GM19463 (cell line): Measurements from ENCODE around the gene HOXB1.
"Not testable (repeated sequence)": the region's sequence is repeated elsewhere in the genome, so short reads cannot be mapped to it uniquely, and the experiment has no call there.

Source experiments
- ATAC-seq: cut with Tn5 transposase; IDR thresholded peaks from one replicate; pipeline ENCODE4 v1.9.1; 2021; ENCODE audit warnings: mild to moderate bottlenecking, moderate library complexity; ENCODE audit not compliant: unreplicated experiment

HOXB1 gene

DNA sequence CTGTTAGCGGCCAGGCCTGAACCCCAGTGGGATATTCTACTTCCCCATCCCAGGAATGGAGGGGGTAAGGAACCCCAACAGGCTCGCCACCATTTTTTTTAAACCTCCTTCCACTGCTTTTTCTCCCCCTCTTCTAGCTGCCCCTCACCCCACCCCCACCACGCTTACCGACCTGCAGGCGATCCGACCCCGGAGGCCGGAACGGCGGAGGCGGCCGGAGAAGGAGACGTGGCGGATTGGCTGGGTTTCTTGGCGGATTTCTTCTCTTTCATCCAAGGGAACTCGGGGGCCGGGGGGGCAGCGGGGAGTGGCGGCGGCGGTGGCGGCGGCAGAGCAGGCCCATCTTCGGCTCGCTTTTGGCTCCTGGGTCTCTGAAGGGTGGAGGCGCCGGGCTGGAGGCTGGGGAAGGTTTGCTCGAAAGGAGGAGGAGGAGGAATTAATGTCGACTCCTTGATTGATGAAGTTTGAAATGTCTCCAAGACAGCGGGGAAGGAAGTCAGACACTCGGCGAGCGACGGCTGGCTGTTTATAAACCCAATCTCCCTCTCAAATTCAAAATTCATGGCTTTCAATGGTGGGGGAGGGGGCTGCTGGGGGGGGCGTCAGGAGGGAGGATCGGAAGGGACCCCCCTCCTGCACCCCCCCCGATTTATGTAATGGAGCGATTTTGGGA is 13.7 kb upstream of the HOXB1 start:
- no peak for ATAC-seq

DNA sequence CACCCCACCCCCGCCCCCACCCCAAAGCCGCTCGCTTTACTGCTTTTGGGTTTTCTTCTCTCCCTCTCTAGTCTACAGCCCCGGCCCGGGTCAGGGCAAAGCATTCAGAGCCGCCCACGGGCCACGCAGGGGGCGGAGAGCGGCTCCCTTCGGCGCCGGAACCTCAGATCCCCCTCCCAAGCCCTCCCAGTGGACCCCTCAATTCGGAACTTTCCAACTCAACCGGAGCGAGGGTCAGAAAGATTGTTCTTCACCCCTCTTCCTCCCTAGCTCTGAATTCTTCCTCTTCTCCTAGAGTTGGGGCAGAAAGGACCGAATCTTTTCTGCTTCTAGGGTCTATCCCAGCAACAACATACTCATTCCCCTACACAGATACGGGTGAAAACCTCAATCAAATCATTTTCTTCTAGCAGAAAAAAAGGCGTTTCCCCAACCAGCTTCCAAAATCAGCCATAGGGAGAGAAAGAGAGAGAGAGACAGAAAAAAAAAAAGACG is 13.1 kb upstream of the HOXB1 start:
- ATAC-seq = no peak

DNA sequence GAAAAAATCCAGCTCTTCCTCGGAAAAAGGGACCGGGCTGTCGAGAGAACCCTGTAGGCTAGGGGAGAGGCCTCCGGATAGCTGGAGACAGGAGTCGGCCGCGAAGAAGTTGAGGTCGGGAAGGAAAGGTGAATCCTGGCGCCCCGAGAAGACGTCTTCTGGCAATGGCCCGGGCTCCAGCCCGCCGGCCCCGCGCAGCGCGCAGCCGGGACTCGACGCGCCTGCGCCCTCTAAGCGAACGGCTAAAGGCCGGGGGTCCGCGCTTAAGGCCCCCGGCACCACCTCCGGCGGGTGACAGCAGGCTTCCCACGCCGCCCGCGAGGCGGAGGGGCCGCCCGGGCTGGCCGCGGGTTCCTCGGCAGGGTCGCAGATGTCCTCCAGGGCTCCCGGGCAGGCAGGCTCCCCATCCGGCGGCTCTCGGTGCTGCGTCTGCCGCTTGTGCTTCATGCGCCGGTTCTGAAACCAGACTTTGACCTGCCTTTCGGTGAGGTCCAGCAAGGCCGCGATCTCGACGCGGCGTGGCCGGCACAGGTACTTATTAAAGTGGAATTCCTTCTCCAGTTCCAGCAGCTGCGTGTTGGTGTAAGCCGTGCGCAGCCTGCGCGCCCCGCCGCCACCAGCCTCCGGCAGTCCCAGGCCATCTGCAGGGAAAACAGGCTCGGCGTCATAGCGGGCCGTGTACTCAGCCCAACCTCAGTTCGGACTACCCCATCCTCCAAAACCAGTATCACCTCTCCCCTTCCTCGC is 12.5 kb upstream of the HOXB1 start:
- ATAC-seq = peak; percentile 47

DNA sequence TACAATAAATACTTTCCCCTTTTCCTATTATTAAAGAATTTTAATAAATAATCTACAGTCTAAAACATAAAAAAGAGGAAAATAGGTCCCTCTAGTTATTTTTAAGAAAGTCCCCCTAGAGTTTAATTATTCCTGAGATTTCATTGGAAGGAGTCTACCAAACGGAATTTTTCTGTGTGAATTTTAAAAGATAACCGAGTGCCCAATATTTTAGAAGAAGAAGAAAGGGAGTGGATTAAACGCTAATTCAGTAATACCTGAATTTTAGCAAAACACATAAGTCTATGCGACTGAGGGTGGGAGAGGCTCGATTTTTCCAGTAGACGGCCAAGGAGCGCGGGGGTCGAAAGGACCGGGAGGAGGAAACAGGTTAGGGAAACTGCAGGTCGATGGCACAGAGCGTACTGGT is 11.9 kb upstream of the HOXB1 start:
- ATAC-seq = no peak

DNA sequence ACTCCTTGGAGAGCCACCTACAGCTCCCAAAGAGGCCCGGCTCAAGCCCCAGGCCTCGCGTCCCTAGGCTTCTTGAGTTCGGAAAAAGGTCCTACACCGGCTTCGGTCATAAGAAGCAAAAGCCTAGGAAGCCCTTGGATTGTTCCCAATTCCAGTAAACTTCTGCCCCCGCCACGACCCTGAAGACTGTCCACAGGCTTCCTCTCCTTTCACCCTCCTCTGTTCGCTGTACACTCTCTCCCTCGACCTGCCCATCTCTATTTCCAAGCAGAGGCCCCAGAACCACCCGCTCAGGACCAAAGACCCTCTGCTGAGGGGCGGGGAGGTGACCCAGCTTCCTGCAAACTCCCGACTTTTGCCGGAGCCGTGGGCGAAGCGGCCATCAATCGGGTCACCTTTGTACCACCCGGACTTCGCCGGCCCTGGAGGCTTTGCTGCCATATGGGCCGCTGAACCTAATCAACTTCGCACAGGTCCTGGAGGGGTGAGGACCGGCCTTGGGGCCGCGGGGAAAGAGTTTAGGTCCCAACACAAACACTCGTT is 11.4 kb upstream of the HOXB1 start:
- no peak for ATAC-seq

DNA sequence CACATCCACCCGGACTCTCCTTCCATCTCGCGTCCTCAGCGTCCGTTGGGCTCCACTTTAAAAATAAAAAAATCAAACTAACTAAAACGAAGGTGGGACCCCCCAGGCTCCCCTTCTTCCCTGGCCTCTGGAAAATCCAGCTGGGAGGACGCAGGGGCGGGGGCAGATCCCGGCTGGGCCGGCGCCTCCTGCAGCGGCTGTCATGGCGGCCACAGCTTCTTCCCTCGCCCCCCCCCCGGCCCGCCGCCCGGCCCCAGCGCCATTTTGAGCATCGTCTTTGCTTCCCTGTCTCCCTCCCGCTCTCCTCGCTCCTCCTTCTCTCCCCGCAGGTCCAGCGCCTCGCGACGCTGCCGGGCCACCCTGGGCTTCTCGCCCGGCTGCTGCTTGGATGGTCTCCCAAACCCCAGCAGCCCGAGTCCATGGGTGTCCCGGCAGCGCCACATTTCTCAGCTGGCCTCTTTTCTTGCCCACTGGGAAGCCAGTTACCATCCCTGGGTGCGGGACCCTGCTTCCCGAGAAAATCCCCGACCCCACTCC is 10.8 kb upstream of the HOXB1 start:
- ATAC-seq = no peak

DNA sequence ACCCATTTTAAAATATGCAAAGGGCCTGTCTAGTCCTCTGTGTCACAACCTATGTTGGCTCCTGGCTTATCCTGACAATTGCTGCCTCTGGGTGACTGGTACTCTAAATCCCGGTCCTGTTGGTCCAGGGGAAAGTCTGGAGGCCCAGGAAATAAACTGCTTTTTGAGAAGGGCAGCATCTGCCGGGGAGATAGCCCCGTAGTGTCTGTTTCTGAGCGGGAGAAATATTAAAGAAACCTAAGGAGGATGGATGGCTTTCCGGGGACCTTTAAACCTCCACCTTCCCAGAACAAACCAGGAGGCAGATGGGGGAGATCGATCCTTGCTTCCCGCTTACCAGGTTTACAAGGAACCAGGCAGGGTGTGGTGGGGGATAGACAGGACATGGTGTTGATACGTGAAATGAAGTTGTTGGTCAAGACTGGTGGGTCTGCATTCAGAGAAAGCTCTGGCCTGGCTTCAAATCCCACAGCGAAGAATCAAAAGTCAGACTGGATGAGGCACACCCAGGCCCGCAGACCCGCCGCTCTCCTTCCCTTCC is 10.3 kb upstream of the HOXB1 start:
- no peak for ATAC-seq

DNA sequence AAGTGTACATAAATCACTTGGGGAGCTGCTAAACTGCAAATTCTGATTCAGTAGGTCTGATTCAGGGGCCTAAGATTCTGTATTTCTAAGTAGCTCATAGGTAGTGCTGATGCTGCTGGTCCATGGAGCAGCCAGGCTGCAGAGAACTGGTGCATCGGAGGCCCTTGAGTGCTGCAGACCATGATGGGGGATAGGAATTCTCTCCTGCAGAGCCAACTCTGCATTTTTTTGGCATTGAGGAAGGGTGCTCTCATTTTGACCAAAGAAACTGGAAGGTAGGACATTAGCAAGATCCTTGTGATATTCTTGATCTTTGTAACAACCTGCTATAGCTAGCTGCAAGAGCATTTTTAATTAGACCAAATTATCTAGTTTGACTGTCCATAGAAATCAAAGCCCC is 9.4 kb upstream of the HOXB1 start:
- no peak for ATAC-seq

DNA sequence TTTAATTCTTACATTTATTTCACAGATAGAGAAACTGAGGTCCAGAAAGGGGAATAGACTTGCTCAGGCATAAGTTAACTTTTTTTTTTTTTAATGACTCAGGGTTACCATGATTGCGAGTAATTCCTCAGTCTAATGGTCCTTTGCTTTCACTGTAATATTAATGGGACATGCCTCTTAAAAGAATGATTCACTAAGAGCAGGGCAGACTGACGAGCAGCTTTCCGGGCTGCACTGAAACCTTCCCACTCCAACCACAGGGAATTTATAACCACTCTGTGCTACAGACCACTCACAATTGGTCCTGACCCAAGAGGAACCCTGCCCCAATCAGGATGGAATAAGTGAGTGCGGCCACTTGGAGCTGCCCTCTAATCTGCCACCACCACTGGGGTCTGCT is 8.4 kb upstream of the HOXB1 start:
- no peak for ATAC-seq

DNA sequence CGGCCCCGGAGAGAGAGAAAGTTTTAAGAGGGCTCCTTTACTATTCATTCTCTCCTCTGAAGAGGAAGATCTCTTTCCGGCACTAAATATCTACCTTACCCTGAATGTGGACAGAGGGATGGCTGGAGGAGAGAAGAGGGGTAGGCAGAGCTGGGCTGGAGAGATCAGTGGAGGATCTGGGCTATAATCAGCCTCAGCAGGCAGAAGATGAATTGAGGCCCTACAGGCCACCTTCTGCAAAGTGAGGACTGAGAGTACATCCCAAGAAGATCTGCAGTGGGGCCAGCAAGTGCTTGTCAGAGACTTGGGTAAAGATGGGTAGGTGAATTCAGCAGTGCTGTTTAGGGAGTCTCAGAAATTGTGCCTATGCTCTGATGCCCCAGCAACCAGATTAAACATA is 6.5 kb upstream of the HOXB1 start:
- no peak for ATAC-seq

DNA sequence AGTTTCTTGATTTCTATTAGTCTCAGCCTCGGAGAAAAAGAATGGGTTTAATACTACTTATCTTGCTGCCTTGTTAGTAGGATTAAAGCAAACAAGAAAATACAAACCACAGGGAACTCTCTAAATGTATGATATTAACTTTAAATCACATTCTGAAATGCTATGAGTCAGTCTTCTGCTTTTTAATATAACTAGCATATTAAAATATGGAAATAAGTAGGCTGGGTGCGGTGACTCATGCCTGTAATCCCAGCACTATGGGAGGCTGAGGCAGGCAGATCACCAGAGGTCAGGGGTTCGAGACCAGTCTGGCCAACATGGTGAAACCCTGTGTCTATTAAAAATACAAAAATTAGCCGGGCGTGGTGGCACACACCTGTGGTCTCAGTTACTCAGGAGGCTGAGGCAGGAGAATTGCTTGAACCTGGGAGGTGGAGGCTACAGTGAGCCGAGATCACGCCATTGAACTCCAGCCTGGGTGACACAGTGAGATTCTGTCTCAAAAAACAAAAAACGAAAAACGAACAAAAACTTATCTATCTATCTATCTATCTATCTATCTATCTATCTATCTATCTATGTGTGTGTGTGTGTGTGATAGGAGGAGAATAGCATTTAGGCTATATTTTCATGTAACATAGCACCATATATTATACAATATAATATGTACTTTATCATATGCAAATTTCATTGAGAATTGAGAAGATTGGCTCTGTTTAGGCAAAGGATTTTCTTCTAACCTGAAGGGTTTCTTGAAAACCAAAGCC is 5.2 kb upstream of the HOXB1 start:
- ATAC-seq = not testable (repeated sequence)

DNA sequence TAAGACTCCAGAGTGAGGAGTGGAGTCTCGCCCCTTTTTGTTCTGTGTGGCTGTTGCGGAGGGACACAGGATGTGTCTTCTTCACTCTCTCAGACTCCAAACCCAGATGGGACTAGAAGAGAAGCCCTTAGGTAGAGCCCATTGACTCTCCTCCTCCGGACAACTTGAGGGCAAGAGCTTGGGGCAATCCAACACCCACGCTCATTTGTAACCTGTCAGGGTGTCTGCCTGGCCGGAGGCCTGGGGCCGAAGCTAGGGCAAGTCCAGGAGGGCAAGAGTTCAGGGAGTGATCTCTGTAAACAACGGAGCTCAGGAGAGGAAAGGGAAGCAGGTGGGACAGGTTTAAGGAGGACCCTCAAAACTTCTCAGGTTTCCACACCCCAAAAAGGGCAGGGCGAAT is 1.4 kb upstream of the HOXB1 start:
- no peak for ATAC-seq

DNA sequence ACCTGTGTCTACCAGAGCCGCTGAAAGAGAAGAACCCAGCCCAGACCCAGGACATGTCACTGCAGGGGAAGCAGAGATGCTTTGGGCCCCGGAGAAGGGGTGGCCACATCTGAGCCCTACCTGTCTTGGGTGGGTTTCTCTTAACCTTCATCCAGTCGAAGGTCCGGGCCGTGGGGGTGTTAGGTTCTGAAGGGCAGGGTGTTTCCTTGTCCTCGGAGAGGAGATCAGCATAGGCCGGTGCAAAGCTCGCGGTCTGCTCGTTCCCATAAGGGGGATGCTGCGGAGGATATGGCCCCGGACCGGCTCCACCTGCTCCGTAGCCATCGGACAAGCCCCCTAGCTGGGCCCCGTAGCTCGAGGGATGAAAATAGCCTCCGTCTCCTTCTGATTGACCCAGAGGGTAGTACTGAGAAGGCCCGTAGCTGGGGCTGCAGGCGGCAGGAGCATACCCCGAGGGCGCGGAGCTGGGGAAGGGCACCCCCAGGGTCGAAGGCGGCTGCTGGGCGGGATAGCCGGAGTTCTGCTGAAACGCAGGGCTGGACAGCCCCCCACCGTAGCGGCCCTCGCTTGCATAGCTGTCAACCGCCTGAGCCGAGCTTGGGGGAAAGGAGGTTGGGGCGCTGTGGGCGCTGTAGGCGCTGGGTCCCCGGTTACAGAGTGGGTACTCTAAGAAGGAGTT is 464 bp downstream of the HOXB1 start:
- ATAC-seq = no peak

DNA sequence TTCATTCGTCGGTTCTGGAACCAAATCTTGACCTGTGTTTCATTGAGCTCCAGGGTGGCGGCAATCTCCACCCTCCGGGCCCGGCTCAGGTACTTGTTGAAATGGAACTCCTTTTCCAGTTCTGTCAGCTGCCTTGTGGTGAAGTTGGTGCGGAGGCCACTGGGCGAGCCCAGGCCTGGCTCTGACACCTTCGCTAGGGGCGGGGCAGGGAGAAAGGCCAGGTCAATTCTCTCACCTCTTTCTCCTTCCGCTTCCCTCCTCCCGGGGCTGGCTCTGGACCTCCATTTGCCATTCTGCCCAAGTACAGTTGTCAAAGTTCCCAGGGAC is 1.2 kb downstream of the HOXB1 start:
- no peak for ATAC-seq

DNA sequence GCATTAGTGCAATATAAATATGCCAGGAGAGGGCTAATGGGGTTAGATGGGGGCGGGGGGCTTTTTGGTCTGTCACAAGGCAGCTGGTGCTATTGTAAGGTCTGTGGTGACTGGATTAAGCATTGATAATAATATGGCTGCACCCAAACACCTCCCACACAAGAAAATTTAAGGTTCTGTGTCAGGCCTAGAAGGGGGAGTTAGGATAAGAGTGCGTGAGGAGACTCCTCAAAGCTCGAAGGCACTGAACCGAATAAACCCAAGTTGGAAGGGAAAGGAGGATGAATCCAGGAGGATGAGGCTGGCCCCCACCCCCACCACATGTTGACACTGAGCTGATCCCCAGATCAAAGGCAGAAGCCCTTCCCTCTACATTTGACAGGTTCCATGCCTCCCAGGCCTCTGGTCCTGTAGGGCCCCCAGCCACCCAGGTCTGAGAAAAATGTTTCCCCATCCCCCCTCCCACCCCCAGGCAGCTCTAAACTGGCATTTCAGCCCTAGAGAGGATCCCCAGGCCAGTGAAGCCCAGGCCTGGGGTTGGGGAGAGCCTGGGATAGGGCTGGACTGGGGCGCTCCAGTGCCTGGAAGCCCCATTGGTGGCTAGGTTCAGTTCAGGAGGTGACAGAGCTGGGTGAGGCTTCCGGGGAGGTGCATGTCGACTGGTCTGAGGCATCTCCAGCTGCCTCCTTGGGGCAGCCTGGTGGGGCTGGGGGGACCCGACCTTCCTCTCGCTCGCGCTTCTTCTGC is 1.7 kb downstream of the HOXB1 start:
- no peak for ATAC-seq

DNA sequence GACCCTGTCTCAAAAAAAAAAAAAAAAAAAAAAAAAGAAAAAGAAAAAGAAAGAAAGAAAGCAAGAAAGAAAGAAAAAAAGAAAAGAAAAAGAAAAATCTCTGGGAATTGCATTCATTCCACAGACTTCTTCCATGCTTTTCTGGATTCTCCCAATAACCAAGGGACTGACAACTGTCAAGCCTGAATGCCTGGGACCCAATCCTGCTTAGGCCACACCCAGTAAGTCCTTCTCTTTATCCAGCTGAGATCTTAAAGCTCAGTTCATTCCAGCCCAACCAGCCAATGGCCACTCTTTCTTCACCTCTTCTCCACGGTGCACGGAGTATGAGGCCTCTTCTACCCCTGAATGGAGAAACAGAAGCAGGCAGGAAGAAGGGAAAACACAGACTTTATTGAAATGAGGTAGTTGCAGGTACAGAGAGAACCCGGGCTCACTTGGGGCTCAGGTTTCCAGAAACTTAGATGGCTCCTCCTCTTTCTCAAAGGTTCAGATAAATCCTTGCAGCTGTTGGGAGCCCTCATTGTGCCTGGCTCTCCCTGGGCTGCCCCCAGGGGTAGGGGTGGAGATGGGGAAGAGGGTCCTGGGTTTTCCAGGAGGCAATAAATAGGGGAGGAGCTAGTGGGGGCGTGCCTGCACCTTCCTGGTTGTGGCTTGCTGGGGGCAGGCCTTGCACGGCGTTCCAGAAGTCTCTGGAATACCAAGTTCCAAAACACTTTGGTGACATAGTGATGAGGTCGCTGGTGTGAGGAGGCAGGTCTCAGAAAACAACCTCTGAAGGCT is 2.5 kb downstream of the HOXB1 start:
- no peak for ATAC-seq

DNA sequence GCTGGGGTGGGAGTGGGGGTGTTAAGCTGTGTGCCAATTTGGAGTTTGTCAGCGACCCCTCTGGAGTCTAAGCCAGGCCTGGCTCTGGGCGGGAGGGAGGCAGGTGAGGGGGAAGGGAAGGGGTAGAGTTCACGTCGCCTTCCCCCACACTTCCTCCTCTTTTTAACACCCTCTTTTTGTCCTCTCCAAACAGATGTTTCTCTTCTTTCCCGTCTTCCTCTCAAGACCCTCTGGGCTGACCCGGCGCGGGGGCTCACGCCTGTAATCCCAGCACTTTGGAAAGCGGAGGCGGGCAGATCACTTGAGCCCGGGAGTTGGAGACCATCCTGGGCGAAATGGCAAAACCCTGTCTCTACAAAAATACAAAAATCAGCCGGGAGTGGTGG is 3.3 kb downstream of the HOXB1 start:
- no peak for ATAC-seq

DNA sequence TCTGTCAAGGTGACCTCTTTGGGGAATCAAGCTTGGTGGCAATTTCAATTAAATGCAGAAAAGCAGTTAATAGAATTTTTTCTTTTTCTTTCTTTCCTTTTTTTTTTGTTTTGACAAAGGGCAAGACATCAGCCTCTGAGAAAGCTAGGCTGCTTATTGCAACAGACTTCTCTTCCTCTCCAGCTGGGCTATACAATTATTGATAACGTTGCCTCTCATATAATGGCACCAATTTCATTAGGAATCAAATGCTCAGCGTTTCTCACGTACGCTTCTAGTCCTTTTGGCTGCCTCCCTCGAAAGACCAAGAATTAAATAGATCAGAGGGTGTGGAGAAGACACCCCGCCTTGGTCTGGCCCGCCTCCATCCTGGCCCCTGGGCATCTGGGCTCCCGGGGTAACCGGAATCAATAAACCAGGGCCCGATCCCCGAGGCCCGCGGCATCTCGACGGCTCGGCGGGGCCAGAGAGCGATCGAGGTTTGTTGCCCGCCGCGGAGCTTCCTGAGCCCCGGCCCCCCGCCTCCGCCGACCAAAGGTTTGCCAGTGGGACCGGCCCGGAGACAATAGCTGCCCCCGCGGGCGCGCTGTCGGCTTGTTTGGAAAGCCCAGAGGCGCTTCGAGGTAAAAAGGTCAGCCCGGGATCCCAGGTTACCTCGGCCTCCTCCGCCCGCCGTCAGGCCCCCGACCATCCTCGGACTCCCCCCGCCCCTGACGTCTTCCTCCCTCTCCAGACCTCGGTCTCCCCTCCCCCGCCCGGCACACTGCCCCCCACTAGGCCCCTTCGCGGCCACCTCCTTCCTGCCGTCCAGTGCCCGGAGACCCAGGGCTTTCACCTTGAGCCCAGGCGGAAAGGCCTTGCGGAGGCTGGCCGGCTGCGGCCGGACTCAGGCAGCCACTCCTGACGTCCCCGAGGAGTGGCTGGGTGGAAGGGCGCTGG is 3.9 kb downstream of the HOXB1 start:
- no peak for ATAC-seq
